Measurements from ENCODE around the gene GNAZ. TPM values are rescaled to one million over a fixed set of nuclear protein-coding genes. Genes with fewer than 3 reads are reported as not detected.

GNAZ gene
- total and polyA plus RNA-seq, 9 donors, result 7.2 to 40.8 (median 15.3) TPM

GRCh38 chr22:23102776-23103175 is 32.5 kb downstream of the GNAZ start:
- Histone ChIP-seq H3K27ac (no peak overlapping the region), H3K4me3 (no peak overlapping the region), H3K36me3 (no peaks in the 10 kb centered on the region), H3K9me3 (no peaks in the 10 kb centered on the region), H3K4me1 (ENCODE audit: insufficient read depth) (peaks cover 24% of the 10 kb centered on the region), H3K27me3 (no peaks in the 10 kb centered on the region)
- intact Hi-C loops (cut with DNase I), result no loop called here
- DNase-seq, result no peak
- WGBS, 3 donors, result 66 to 87% (median 77%) methylated on average over 3 of the region's 3 CpGs
- TF ChIP-seq POLR2A (IDR thresholded peaks at IDR 0.05), result no peak
- TF ChIP-seq EP300 (IDR thresholded peaks at IDR 0.05), result no peak
- no peak for TF ChIP-seq CTCF (IDR thresholded peaks at IDR 0.05)

GRCh38 chr22:23103199-23103954 is 33.1 kb downstream of the GNAZ start:
- Histone ChIP-seq H3K9me3 (no peaks in the 10 kb centered on the region), H3K27me3 (no peaks in the 10 kb centered on the region), H3K36me3 (no peaks in the 10 kb centered on the region), H3K27ac (no peak overlapping the region), H3K4me3 (no peak overlapping the region), H3K4me1 (ENCODE audit: insufficient read depth) (peaks cover 18% of the 10 kb centered on the region)
- no peak for DNase-seq
- intact Hi-C loops (cut with DNase I), result no loop called here
- 68 to 88% (median 72%) methylated on average over 13 of the region's 13 CpGs for WGBS, 3 donors
- TF ChIP-seq EP300 (IDR thresholded peaks at IDR 0.05) (no peak), POLR2A (IDR thresholded peaks at IDR 0.05) (no peak), CTCF (IDR thresholded peaks at IDR 0.05) (no peak)

GRCh38 chr22:23104187-23104971 is 34.1 kb downstream of the GNAZ start:
- 86 to 88% (median 88%) methylated on average over 12 of the region's 12 CpGs for WGBS, 3 donors
- intact Hi-C loops (cut with DNase I), result no loop called here
- H3K36me3 ChIP-seq, result no peaks in the 10 kb centered on the region
- no peak for DNase-seq
- peaks cover 13% of the 10 kb centered on the region for H3K4me1 ChIP-seq (ENCODE audit: insufficient read depth)
- TF ChIP-seq CTCF (IDR thresholded peaks at IDR 0.05) (no peak), EP300 (IDR thresholded peaks at IDR 0.05) (no peak), POLR2A (IDR thresholded peaks at IDR 0.05) (no peak)
- H3K9me3 ChIP-seq, result no peaks in the 10 kb centered on the region
- no peaks in the 10 kb centered on the region for H3K27me3 ChIP-seq
- no peak overlapping the region for H3K27ac ChIP-seq
- H3K4me3 ChIP-seq, result no peak overlapping the region

GRCh38 chr22:23105304-23105703 is 35.0 kb downstream of the GNAZ start:
- no peak overlapping the region for H3K27ac ChIP-seq
- H3K4me3 ChIP-seq, result no peak overlapping the region
- H3K9me3 ChIP-seq, result no peaks in the 10 kb centered on the region
- intact Hi-C loops (cut with DNase I), result no loop called here
- no peaks in the 10 kb centered on the region for H3K27me3 ChIP-seq
- peaks cover 5% of the 10 kb centered on the region for H3K4me1 ChIP-seq (ENCODE audit: insufficient read depth)
- 92 to 97% (median 95%) methylated on average over 5 of the region's 5 CpGs for WGBS, 3 donors
- no peaks in the 10 kb centered on the region for H3K36me3 ChIP-seq
- TF ChIP-seq CTCF (IDR thresholded peaks at IDR 0.05), result no peak
- no peak for TF ChIP-seq POLR2A (IDR thresholded peaks at IDR 0.05)
- no peak for TF ChIP-seq EP300 (IDR thresholded peaks at IDR 0.05)
- no peak for DNase-seq

Data from ovary (tissue), 9 donors.